ENCODE measurements around the gene C17orf100. TPM values are rescaled to one million over a fixed set of nuclear protein-coding genes. Genes with fewer than 3 reads are reported as not detected.
A peak's percentile ranks its signal among the peaks of the same experiment; 100 is the strongest.

Gene C17orf100
- total and polyA plus RNA-seq, 9 of the 15 experiments (the other 6 are each of a cell fraction or from before 2014, with no cell fraction given) = 0.04 to 1.7 (median 0.43) TPM

GRCh38 chr17:6681176-6681575, 29.6 kb downstream of the C17orf100 start:
- Histone ChIP-seq H3K4me3 (no peak overlapping the region), H4K20me1 (replicated peaks; ENCODE audit: control insufficient read depth, insufficient read depth, low read length) (no peaks in the 10 kb centered on the region), H3K36me3 (ENCODE audit: control insufficient read depth, insufficient read depth, low read length) (no peaks in the 10 kb centered on the region), H2AFZ (ENCODE audit: low read depth, low read length) (no peak overlapping the region), H3K9ac (ENCODE audit: insufficient read depth in 1 of 2, low read depth in 2 of 2, low read length in 2 of 2) (no peak overlapping the region), H3K9me1 (ENCODE audit: control insufficient read depth, insufficient read depth, low read length) (no peaks in the 10 kb centered on the region), H3K27ac (ENCODE audit: extremely low read depth, low read depth, low read length) (no peak overlapping the region), H3K79me2 (ENCODE audit: control insufficient read depth, insufficient read depth, low read length) (no peaks in the 10 kb centered on the region), H3K4me1 (replicated peaks in 1 of 2; ENCODE audit: control insufficient read depth in 2 of 2, insufficient read depth in 2 of 2, low read length in 2 of 2) (no peaks in the 10 kb centered on the region), H3K4me2 (ENCODE audit: insufficient read depth, low read length) (no peak overlapping the region), H3K27me3 (ENCODE audit: control insufficient read depth in 2 of 2, insufficient read depth in 2 of 2, low read length in 2 of 2) (peaks cover 11 to 44% of the 10 kb centered on the region in 2 experiments; a peak in 4 of 5 replicates), H3K9me3 (replicated peaks; ENCODE audit: control insufficient read depth, insufficient read depth, low read depth, low read length) (no peaks in the 10 kb centered on the region)
- DNase-seq (ENCODE audit: extremely low read depth in 1 of 4, low spot score in 3 of 4) = no peak
- no peak for ATAC-seq
- FAIRE-seq = no peak
- ChIA-PET CTCF (ENCODE audit: low intra/inter-chr PET ratio) (no interaction called here), POLR2A (no interaction called here)
- BruUV-seq (replicated peaks) = no TSS peak
- 6% methylated on average over 3 of the region's 4 CpGs for WGBS (ENCODE audit: insufficient coverage, low coverage, missing lambda C conversion rate)
- in situ Hi-C loops (cut with MboI) (no loop called here), intact Hi-C loops (cut with micrococcal nuclease) (no loop called here)
- no peak for TF ChIP-seq FOSL1 (tag; conservative IDR thresholded peaks at IDR 0.05)
- peak in 1 of 2 experiments; percentile 50; a peak in 1 of 4 replicates for TF ChIP-seq SRF (CRISPR knock-in tag; IDR thresholded peaks at IDR 0.05)
- no peak for TF ChIP-seq STAG1 (CRISPR knock-in tag; IDR thresholded peaks at IDR 0.05; ENCODE audit: borderline replicate concordance)

- Histone ChIP-seq H2AFZ (ENCODE audit: low read depth, low read length) (no peak overlapping the region), H3K27me3 (ENCODE audit: control insufficient read depth in 2 of 2, insufficient read depth in 2 of 2, low read length in 2 of 2) (peaks cover 11 to 46% of the 10 kb centered on the region in 2 experiments; a peak in 4 of 5 replicates), H3K9me1 (ENCODE audit: control insufficient read depth, insufficient read depth, low read length) (no peaks in the 10 kb centered on the region), H4K20me1 (replicated peaks; ENCODE audit: control insufficient read depth, insufficient read depth, low read length) (no peaks in the 10 kb centered on the region), H3K79me2 (ENCODE audit: control insufficient read depth, insufficient read depth, low read length) (no peaks in the 10 kb centered on the region), H3K4me2 (ENCODE audit: insufficient read depth, low read length) (no peak overlapping the region), H3K9me3 (replicated peaks; ENCODE audit: control insufficient read depth, insufficient read depth, low read depth, low read length) (no peaks in the 10 kb centered on the region), H3K27ac (ENCODE audit: extremely low read depth, low read depth, low read length) (no peak overlapping the region), H3K9ac (ENCODE audit: insufficient read depth in 1 of 2, low read depth in 2 of 2, low read length in 2 of 2) (no peak overlapping the region), H3K36me3 (ENCODE audit: control insufficient read depth, insufficient read depth, low read length) (no peaks in the 10 kb centered on the region), H3K4me1 (replicated peaks in 1 of 2; ENCODE audit: control insufficient read depth in 2 of 2, insufficient read depth in 2 of 2, low read length in 2 of 2) (no peaks in the 10 kb centered on the region), H3K4me3 (no peak overlapping the region)
- no peak for ATAC-seq
- POLR2A ChIA-PET = no interaction called here
- 0% methylated on average over 5 of the region's 5 CpGs for WGBS (ENCODE audit: insufficient coverage, low coverage, missing lambda C conversion rate)
- intact Hi-C loops (cut with micrococcal nuclease) (no loop called here), in situ Hi-C loops (cut with MboI) (no loop called here)
- FAIRE-seq = no peak
- CTCF ChIA-PET (ENCODE audit: low intra/inter-chr PET ratio) = no interaction called here
- BruUV-seq (replicated peaks) = no TSS peak
- no peak for DNase-seq (ENCODE audit: extremely low read depth in 1 of 4, low spot score in 3 of 4)
- TF ChIP-seq ZNF449 (CRISPR knock-in tag; IDR thresholded peaks at IDR 0.05) = no peak
- no peak for TF ChIP-seq ZNF740 (CRISPR knock-in tag; IDR thresholded peaks at IDR 0.05)
- TF ChIP-seq ZNF740 (tag; IDR thresholded peaks at IDR 0.05) = no peak
- no peak for TF ChIP-seq BDP1 (IDR thresholded peaks at IDR 0.05; ENCODE audit: insufficient read depth, insufficient read length)
- no peak for TF ChIP-seq DIDO1 (tag; IDR thresholded peaks at IDR 0.05; ENCODE audit: low read depth)
- no peak for TF ChIP-seq HDAC2 (IDR thresholded peaks at IDR 0.05)
- TF ChIP-seq PML (IDR thresholded peaks at IDR 0.05; ENCODE audit: low read length) = no peak
- no peak for TF ChIP-seq KDM4B (IDR thresholded peaks at IDR 0.05; ENCODE audit: borderline replicate concordance in 2 of 2, low read depth in 1 of 2)
- TF ChIP-seq TAF15 (IDR thresholded peaks at IDR 0.05; ENCODE audit: low read depth, low read length) = no peak
- no peak for TF ChIP-seq ZFX (CRISPR knock-in tag; IDR thresholded peaks at IDR 0.05)
- no peak for TF ChIP-seq ATF7 (IDR thresholded peaks at IDR 0.05)
- no peak for TF ChIP-seq CBFB (CRISPR knock-in tag; IDR thresholded peaks at IDR 0.05)
- TF ChIP-seq SREBF2 (CRISPR knock-in tag; IDR thresholded peaks at IDR 0.05) = no peak
Measured at GRCh38 chr17:6681671-6682070, 30.1 kb downstream of the C17orf100 start.

All from K562 (cell line).